Measurements from ENCODE around the gene PKP4. TPM values are rescaled to one million over a fixed set of nuclear protein-coding genes. Genes with fewer than 3 reads are reported as not detected.

Gene PKP4
- total RNA-seq, 1 experiment from 2014 or later = 40.1 TPM

GRCh38 chr2:158677542-158677941, 220.8 kb downstream of the PKP4 start:
- BruUV-seq (replicated peaks) = no TSS peak
- no peaks in the 10 kb centered on the region for H3K79me2 ChIP-seq (ENCODE audit: low read length)
- no peak overlapping the region for H2AFZ ChIP-seq (ENCODE audit: low read length)
- peaks cover 6% of the 10 kb centered on the region; the same call in 1 of the 2 replicates for H3K36me3 ChIP-seq (ENCODE audit: low read depth, low read length)
- no peak overlapping the region for H3K4me2 ChIP-seq (ENCODE audit: low read length)
- no peak overlapping the region for H3K4me3 ChIP-seq (ENCODE audit: low read length)
- no peak for ATAC-seq
- intact Hi-C loops (cut with micrococcal nuclease) = no loop called here
- no peaks in the 10 kb centered on the region for H3K27me3 ChIP-seq (ENCODE audit: low read length)
- no peaks in the 10 kb centered on the region for H3K4me1 ChIP-seq (ENCODE audit: insufficient read depth, low read length)
- no peaks in the 10 kb centered on the region for H3K9me3 ChIP-seq (ENCODE audit: low read length)
- H3F3A ChIP-seq (ENCODE audit: low read length, unreplicated experiment) = no peaks in the 10 kb centered on the region
- no peaks in the 10 kb centered on the region for H3K9me2 ChIP-seq (replicated peaks; ENCODE audit: low read length)
- H3K27ac ChIP-seq (ENCODE audit: low read length) = no peak overlapping the region
- CTCF ChIA-PET = no interaction called here
- no peak for DNase-seq
- H4K20me1 ChIP-seq (ENCODE audit: low read length) = no peaks in the 10 kb centered on the region
- H3K9ac ChIP-seq (ENCODE audit: low read length) = no peak overlapping the region
- POLR2A ChIA-PET (ENCODE audit: unreplicated experiment) = no interaction called here
- no peak for TF ChIP-seq CTCF (conservative IDR thresholded peaks at IDR 0.05; ENCODE audit: low read depth, low read length)
- TF ChIP-seq EZH2 (IDR thresholded peaks at IDR 0.05; ENCODE audit: low read length, unreplicated experiment) = no peak
- TF ChIP-seq EZH2phosphoT487 (IDR thresholded peaks at IDR 0.05; ENCODE audit: borderline replicate concordance, low read length) = no peak

GRCh38 chr2:158681816-158682215, 225.1 kb downstream of the PKP4 start:
- H2AFZ ChIP-seq (ENCODE audit: low read length) = no peak overlapping the region
- H3K27ac ChIP-seq (ENCODE audit: low read length) = no peak overlapping the region
- no peaks in the 10 kb centered on the region for H4K20me1 ChIP-seq (ENCODE audit: low read length)
- no peaks in the 10 kb centered on the region for H3K9me2 ChIP-seq (replicated peaks; ENCODE audit: low read length)
- no peak overlapping the region for H3K4me2 ChIP-seq (ENCODE audit: low read length)
- no peaks in the 10 kb centered on the region for H3K4me1 ChIP-seq (ENCODE audit: insufficient read depth, low read length)
- H3K27me3 ChIP-seq (ENCODE audit: low read length) = no peaks in the 10 kb centered on the region
- H3F3A ChIP-seq (ENCODE audit: low read length, unreplicated experiment) = no peaks in the 10 kb centered on the region
- TF ChIP-seq EZH2 (IDR thresholded peaks at IDR 0.05; ENCODE audit: low read length, unreplicated experiment) (no peak), CTCF (conservative IDR thresholded peaks at IDR 0.05; ENCODE audit: low read depth, low read length) (no peak), EZH2phosphoT487 (IDR thresholded peaks at IDR 0.05; ENCODE audit: borderline replicate concordance, low read length) (no peak)
- no peak overlapping the region for H3K4me3 ChIP-seq (ENCODE audit: low read length)
- ATAC-seq (no peak), DNase-seq (no peak)
- H3K79me2 ChIP-seq (ENCODE audit: low read length) = no peaks in the 10 kb centered on the region
- CTCF ChIA-PET = interaction anchor here (0.5 kb wide), 1 partner anchor 632 kb away, joined by 3 read pairs; no protein-coding TSS in a partner anchor
- intact Hi-C loops (cut with micrococcal nuclease) = no loop called here
- BruUV-seq (replicated peaks) = no TSS peak
- peaks cover 6% of the 10 kb centered on the region; the same call in 1 of the 2 replicates for H3K36me3 ChIP-seq (ENCODE audit: low read depth, low read length)
- no peak overlapping the region for H3K9ac ChIP-seq (ENCODE audit: low read length)
- POLR2A ChIA-PET (ENCODE audit: unreplicated experiment) = no interaction called here
- no peaks in the 10 kb centered on the region for H3K9me3 ChIP-seq (ENCODE audit: low read length)

- Histone ChIP-seq H3F3A (ENCODE audit: low read length, unreplicated experiment) (no peaks in the 10 kb centered on the region), H3K4me2 (ENCODE audit: low read length) (no peak overlapping the region), H3K4me3 (ENCODE audit: low read length) (no peak overlapping the region), H3K9me3 (ENCODE audit: low read length) (no peaks in the 10 kb centered on the region), H3K9ac (ENCODE audit: low read length) (no peak overlapping the region), H3K36me3 (ENCODE audit: low read depth, low read length) (peaks cover 6% of the 10 kb centered on the region; the same call in 1 of the 2 replicates), H3K79me2 (ENCODE audit: low read length) (no peaks in the 10 kb centered on the region), H2AFZ (ENCODE audit: low read length) (no peak overlapping the region), H3K9me2 (replicated peaks; ENCODE audit: low read length) (no peaks in the 10 kb centered on the region), H3K27me3 (ENCODE audit: low read length) (no peaks in the 10 kb centered on the region), H3K27ac (ENCODE audit: low read length) (no peak overlapping the region), H3K4me1 (ENCODE audit: insufficient read depth, low read length) (no peaks in the 10 kb centered on the region), H4K20me1 (ENCODE audit: low read length) (no peaks in the 10 kb centered on the region)
- TF ChIP-seq EZH2phosphoT487 (IDR thresholded peaks at IDR 0.05; ENCODE audit: borderline replicate concordance, low read length) (no peak), EZH2 (IDR thresholded peaks at IDR 0.05; ENCODE audit: low read length, unreplicated experiment) (no peak), CTCF (conservative IDR thresholded peaks at IDR 0.05; ENCODE audit: low read depth, low read length) (no peak)
- DNase-seq (no peak), ATAC-seq (no peak)
- intact Hi-C loops (cut with micrococcal nuclease) = no loop called here
- ChIA-PET POLR2A (ENCODE audit: unreplicated experiment) (no interaction called here), CTCF (no interaction called here)
- no TSS peak for BruUV-seq (replicated peaks)
Measured at GRCh38 chr2:158685646-158686045, 228.9 kb downstream of the PKP4 start.
